Nephron progenitor cell (in vitro differentiated cells): ENCODE measurements around the gene OPN5.
A peak's percentile ranks its signal among the peaks of the same experiment; 100 is the strongest.

Experiments used
- DNase-seq: peaks from one replicate; pipeline ENCODE4 v3.0.0; 2021
- H3K27ac Mint-ChIP-seq: 2 replicates; pipeline ENCODE4 v1.8.0; 2021; ENCODE audit warnings: mild to moderate bottlenecking, moderate library complexity, mixed read lengths
- H3K27me3 Mint-ChIP-seq: 2 replicates; pipeline ENCODE4 v1.8.0; 2021; ENCODE audit warnings: mild to moderate bottlenecking, low read depth, mixed read lengths; ENCODE audit not compliant: poor library complexity
- H3K36me3 Mint-ChIP-seq: 2 replicates; pipeline ENCODE4 v1.8.0; 2021; ENCODE audit warnings: low read depth, mixed read lengths
- H3K4me1 Mint-ChIP-seq: 2 replicates; pipeline ENCODE4 v1.8.0; 2021; ENCODE audit warnings: mixed read lengths
- H3K4me3 Mint-ChIP-seq: 2 replicates; pipeline ENCODE4 v1.8.0; 2021; ENCODE audit warnings: mild to moderate bottlenecking, moderate library complexity, mixed read lengths
- H3K9me3 Mint-ChIP-seq: 2 replicates; pipeline ENCODE4 v1.8.0; 2021; ENCODE audit warnings: mild to moderate bottlenecking, moderate library complexity, mixed read lengths
- TF ChIP-seq, protein P1 (sequence below): fragments of 200-600 bp; sonication (generic); IDR thresholded peaks from 2 replicates; pipeline ENCODE4 v1.5.0; 2021; ENCODE audit warnings: antibody characterized with exemption

OPN5 gene, protein sequence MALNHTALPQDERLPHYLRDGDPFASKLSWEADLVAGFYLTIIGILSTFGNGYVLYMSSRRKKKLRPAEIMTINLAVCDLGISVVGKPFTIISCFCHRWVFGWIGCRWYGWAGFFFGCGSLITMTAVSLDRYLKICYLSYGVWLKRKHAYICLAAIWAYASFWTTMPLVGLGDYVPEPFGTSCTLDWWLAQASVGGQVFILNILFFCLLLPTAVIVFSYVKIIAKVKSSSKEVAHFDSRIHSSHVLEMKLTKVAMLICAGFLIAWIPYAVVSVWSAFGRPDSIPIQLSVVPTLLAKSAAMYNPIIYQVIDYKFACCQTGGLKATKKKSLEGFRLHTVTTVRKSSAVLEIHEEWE

DNA sequence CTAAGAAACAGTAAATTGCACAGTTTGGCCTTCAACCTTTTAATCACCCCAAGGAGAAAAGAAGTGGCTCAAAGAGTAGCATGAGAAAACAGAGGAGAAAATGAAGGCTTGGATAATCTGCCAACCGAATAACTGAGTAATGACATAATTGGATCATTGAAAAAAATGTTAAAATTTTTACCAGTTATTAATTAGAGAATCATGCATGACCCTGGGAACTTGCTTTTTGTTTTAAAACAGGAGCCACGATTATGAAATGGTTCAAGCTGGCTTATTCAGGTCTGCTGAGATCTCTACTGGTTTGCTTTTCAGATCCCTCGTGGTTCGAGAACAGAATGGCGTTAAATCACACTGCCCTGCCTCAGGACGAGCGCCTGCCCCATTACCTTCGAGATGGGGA lies at the start of gene OPN5:
OPN5 (plus strand) TSS at position 301 of the 400 bp plus-strand sequence; CDS start at position 336, 35 bp downstream.
- peak within 1 kb of the TSS; percentile 55 for H3K27ac Mint-ChIP-seq
- TF ChIP-seq, protein P1, sequence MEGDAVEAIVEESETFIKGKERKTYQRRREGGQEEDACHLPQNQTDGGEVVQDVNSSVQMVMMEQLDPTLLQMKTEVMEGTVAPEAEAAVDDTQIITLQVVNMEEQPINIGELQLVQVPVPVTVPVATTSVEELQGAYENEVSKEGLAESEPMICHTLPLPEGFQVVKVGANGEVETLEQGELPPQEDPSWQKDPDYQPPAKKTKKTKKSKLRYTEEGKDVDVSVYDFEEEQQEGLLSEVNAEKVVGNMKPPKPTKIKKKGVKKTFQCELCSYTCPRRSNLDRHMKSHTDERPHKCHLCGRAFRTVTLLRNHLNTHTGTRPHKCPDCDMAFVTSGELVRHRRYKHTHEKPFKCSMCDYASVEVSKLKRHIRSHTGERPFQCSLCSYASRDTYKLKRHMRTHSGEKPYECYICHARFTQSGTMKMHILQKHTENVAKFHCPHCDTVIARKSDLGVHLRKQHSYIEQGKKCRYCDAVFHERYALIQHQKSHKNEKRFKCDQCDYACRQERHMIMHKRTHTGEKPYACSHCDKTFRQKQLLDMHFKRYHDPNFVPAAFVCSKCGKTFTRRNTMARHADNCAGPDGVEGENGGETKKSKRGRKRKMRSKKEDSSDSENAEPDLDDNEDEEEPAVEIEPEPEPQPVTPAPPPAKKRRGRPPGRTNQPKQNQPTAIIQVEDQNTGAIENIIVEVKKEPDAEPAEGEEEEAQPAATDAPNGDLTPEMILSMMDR: no peak
- H3K9me3 Mint-ChIP-seq: no peaks in the 10 kb centered on the region
- peaks cover 14% of the 10 kb centered on the region for H3K4me1 Mint-ChIP-seq
- no peaks in the 10 kb centered on the region for H3K36me3 Mint-ChIP-seq
- H3K27me3 Mint-ChIP-seq: peaks cover 5% of the 10 kb centered on the region
- DNase-seq: no peak
- H3K4me3 Mint-ChIP-seq: no peak within 1 kb of the TSS

DNA sequence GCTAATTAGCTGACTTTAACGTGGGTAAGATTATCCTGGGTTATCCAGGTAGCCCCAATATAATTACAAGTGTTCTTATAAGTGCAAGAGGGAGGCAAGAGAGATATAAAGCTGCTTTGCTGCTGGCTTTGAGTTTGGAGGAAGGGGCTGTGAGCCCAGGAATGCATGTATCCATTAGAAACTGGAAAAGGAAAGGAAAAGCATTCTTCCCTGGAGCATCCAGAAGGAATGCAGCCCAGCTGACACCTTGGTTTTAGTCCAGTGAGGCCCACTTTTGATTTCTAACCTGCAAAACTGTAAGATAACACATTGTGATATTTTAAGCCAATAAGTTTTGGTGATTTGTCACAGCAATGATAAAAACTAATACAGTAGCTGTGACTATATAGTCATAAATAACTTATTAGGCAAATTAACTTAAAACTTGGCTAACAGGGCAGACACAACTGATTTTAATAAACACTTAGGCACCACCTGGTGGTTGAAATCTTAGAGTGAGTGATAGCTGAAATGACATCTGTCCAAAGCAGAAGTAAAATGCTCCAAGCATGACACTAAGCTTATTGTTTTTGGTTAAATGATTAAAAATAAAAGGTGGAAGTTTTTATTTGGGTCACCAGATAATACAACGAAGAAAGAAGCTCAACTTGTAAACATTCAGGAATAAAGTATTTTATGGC lies 47.8 kb upstream of the OPN5 start:
- Mint-ChIP-seq H3K9me3 (peaks cover 3% of the 10 kb centered on the region), H3K4me1 (peaks cover 10% of the 10 kb centered on the region), H3K27ac (no peak overlapping the region), H3K27me3 (no peaks in the 10 kb centered on the region), H3K4me3 (no peak overlapping the region), H3K36me3 (no peaks in the 10 kb centered on the region)
- DNase-seq: no peak
- TF ChIP-seq, protein P1: no peak

DNA sequence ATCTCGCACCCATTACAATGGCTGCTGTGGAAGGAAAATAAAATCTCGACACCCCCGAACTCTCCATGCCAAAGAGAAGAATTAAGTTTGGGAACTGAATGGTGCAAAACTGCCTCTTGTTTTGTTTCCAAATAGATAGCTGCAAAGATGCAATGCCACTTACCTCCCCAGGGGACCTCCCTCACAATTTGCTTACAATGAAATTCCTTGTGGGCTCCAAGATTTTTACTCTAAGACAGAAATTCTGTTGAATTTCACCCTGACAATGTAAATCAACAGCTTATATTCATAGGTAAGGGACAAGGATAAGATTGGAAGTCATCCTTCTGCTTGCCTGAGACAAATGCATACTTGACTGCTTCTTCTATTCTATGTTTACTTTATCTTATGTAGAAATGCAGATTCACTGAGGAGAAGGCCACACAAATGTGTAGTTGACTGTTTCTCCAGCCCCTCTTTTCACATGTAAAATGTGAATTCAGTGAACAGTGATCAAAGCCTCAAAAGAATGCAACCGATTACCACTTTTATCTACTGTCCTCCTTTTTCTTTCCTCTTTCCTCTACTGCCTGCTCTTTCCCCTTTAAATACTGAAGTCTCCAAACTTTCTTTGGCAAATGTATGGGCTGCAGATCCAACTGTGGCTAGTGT lies 46.9 kb upstream of the OPN5 start:
- no peaks in the 10 kb centered on the region for H3K36me3 Mint-ChIP-seq
- H3K27ac Mint-ChIP-seq: peak overlapping the region; percentile 59
- DNase-seq: no peak
- no peak overlapping the region for H3K4me3 Mint-ChIP-seq
- peaks cover 10% of the 10 kb centered on the region for H3K4me1 Mint-ChIP-seq
- TF ChIP-seq, protein P1: no peak
- no peaks in the 10 kb centered on the region for H3K27me3 Mint-ChIP-seq
- no peaks in the 10 kb centered on the region for H3K9me3 Mint-ChIP-seq

DNA sequence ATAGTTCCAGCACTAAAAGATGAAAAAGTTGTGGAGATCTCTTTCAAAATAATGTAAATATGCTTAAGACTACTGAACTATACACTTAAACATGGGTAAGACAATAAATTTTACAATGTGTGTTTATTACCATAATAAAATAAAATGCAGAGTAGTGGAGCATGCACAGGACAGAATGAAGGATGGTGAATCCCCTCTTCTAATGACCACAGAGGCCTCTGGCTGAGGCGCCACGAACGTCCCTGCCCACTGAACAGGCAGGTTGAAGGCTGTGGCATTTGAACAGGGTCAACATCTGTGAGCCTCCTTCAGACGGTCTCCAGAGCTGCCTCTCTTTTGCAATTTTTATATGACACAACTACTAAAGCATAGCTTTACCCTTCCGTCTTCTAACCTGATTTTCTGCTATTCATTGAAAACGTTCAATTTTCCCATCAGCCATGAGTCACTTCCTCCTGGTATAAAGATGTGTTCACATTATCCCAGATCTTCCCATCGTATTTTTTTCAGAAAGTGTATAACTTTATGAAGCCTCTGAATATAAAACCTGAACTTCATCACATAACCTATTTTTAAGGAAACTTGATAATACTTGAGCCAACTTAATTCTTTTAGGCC lies 45.6 kb upstream of the OPN5 start:
- Mint-ChIP-seq H3K27ac (no peak overlapping the region), H3K4me1 (peaks cover 10% of the 10 kb centered on the region), H3K27me3 (no peaks in the 10 kb centered on the region), H3K4me3 (no peak overlapping the region), H3K9me3 (no peaks in the 10 kb centered on the region), H3K36me3 (no peaks in the 10 kb centered on the region)
- DNase-seq: no peak
- TF ChIP-seq, protein P1: no peak

DNA sequence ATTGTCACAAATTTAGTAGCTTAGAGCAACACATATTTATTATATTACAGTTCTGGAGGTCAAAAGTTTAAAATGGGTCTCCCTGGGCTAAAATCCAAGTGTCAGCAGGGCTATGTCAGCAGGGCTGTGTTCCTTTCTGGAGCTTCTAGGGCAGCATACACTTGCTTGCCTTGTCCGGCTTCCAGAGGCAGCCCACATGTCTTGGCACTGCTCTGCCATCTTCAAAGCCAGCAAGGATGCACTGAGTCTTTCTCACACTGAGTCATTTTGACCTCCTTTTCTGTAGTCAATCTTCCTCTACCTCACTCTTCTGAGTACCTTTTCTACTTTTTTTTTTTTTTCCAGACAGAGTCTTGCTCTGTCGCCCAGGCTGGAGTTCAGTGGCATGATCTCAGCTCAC lies 44.4 kb upstream of the OPN5 start:
- H3K9me3 Mint-ChIP-seq: no peaks in the 10 kb centered on the region
- H3K4me3 Mint-ChIP-seq: no peak overlapping the region
- no peak overlapping the region for H3K27ac Mint-ChIP-seq
- no peak for DNase-seq
- TF ChIP-seq, protein P1: no peak
- peaks cover 10% of the 10 kb centered on the region for H3K4me1 Mint-ChIP-seq
- H3K27me3 Mint-ChIP-seq: no peaks in the 10 kb centered on the region
- H3K36me3 Mint-ChIP-seq: no peaks in the 10 kb centered on the region
